ENCODE results near the gene IGSF8. TPM values are rescaled to one million over a fixed set of nuclear protein-coding genes. Genes with fewer than 3 reads are reported as not detected.

IGSF8 gene
- 10 to 100 TPM; 35.9 to 89.0 (median 49.5) TPM for total RNA-seq

GRCh38 chr1:160097911-160098851 lies at the start of gene IGSF8:
Gene IGSF8 (minus strand): TSS chr1:160098619. CDS start chr1:160098472, 147 bp downstream.
- Histone ChIP-seq H3K4me1 (peaks cover 38 to 71% (median 52%) of the 10 kb centered on the region in 4 donors), H3K36me3 (no peaks in the 10 kb centered on the region), H3K9me3 (no peaks in the 10 kb centered on the region), H3K4me3 (peak within 1 kb of the TSS; percentile 54 to 93 (median 76)), H3K27ac (peak within 1 kb of the TSS; percentile 90 to 97 (median 95)), H3K27me3 (no peaks in the 10 kb centered on the region)
- in situ Hi-C loops (cut with MboI; ENCODE audit: low pct_ligation_motif_present in 1 of 4, low pct_unique_long_range_greater_than_20kb in 1 of 4, low sequenced_read_pairs in 3 of 4) (no loop called here), intact Hi-C loops (cut with DNase I; ENCODE audit: low total_unique reads) (no loop called here)
- DNase-seq = peak; percentile 95
- WGBS, 2 donors (ENCODE audit: low coverage in 1 of 2) = 3% methylated on average over 16 of the region's 64 CpGs; no CpG with 5 or more reads in 1 of the 2 donors
- no peak for TF ChIP-seq CTCF (IDR thresholded peaks at IDR 0.05)
- no peak for TF ChIP-seq EP300 (IDR thresholded peaks at IDR 0.05; ENCODE audit: low read depth)
- peak; percentile 73 for TF ChIP-seq POLR2A (IDR thresholded peaks at IDR 0.05)
- TF ChIP-seq POLR2AphosphoS5 (IDR thresholded peaks at IDR 0.05) = peak; percentile 86 to 89 (median 88)

- Histone ChIP-seq H3K27me3 (no peaks in the 10 kb centered on the region), H3K4me3 (no peak overlapping the region), H3K9me3 (no peaks in the 10 kb centered on the region), H3K27ac (no peak overlapping the region), H3K4me1 (peaks cover 0 to 4% (median 0%) of the 10 kb centered on the region in 4 donors), H3K36me3 (no peaks in the 10 kb centered on the region)
- intact Hi-C loops (cut with DNase I; ENCODE audit: low total_unique reads) (no loop called here), in situ Hi-C loops (cut with MboI; ENCODE audit: low pct_ligation_motif_present in 1 of 4, low pct_unique_long_range_greater_than_20kb in 1 of 4, low sequenced_read_pairs in 3 of 4) (no loop called here)
- 88 to 100% methylated on average over 1 to 3 of the region's 3 CpGs for WGBS, 2 donors (ENCODE audit: low coverage in 1 of 2)
- no peak for TF ChIP-seq EP300 (IDR thresholded peaks at IDR 0.05; ENCODE audit: low read depth)
- TF ChIP-seq CTCF (IDR thresholded peaks at IDR 0.05) = no peak
- no peak for TF ChIP-seq POLR2A (IDR thresholded peaks at IDR 0.05)
- no peak for TF ChIP-seq POLR2AphosphoS5 (IDR thresholded peaks at IDR 0.05)
- DNase-seq = no peak
Measured at GRCh38 chr1:160148121-160148520, 49.7 kb upstream of the IGSF8 start.

GRCh38 chr1:160146107-160146506 lies 47.7 kb upstream of the IGSF8 start:
- Histone ChIP-seq H3K36me3 (no peaks in the 10 kb centered on the region), H3K27ac (no peak overlapping the region), H3K4me1 (peaks cover 0 to 4% (median 0%) of the 10 kb centered on the region in 4 donors), H3K27me3 (no peaks in the 10 kb centered on the region), H3K4me3 (no peak overlapping the region), H3K9me3 (no peaks in the 10 kb centered on the region)
- no peak for TF ChIP-seq POLR2AphosphoS5 (IDR thresholded peaks at IDR 0.05)
- TF ChIP-seq EP300 (IDR thresholded peaks at IDR 0.05; ENCODE audit: low read depth) = no peak
- TF ChIP-seq POLR2A (IDR thresholded peaks at IDR 0.05) = no peak
- TF ChIP-seq CTCF (IDR thresholded peaks at IDR 0.05) = no peak
- WGBS, 2 donors (ENCODE audit: low coverage in 1 of 2) = 89% methylated on average over 14 of the region's 14 CpGs; no CpG with 5 or more reads in 1 of the 2 donors
- in situ Hi-C loops (cut with MboI; ENCODE audit: low pct_ligation_motif_present in 1 of 4, low pct_unique_long_range_greater_than_20kb in 1 of 4, low sequenced_read_pairs in 3 of 4) (no loop called here), intact Hi-C loops (cut with DNase I; ENCODE audit: low total_unique reads) (no loop called here)
- no peak for DNase-seq

GRCh38 chr1:160144921-160145320 lies 46.5 kb upstream of the IGSF8 start:
- Histone ChIP-seq H3K36me3 (no peaks in the 10 kb centered on the region), H3K4me1 (peaks cover 0 to 4% (median 0%) of the 10 kb centered on the region in 4 donors), H3K9me3 (no peaks in the 10 kb centered on the region), H3K27me3 (no peaks in the 10 kb centered on the region), H3K4me3 (no peak overlapping the region), H3K27ac (no peak overlapping the region)
- in situ Hi-C loops (cut with MboI; ENCODE audit: low pct_ligation_motif_present in 1 of 4, low pct_unique_long_range_greater_than_20kb in 1 of 4, low sequenced_read_pairs in 3 of 4) (no loop called here), intact Hi-C loops (cut with DNase I; ENCODE audit: low total_unique reads) (no loop called here)
- 64 to 86% methylated on average over 3 to 4 of the region's 4 CpGs for WGBS, 2 donors (ENCODE audit: low coverage in 1 of 2)
- DNase-seq = no peak
- TF ChIP-seq POLR2AphosphoS5 (IDR thresholded peaks at IDR 0.05) (no peak), CTCF (IDR thresholded peaks at IDR 0.05) (no peak), EP300 (IDR thresholded peaks at IDR 0.05; ENCODE audit: low read depth) (no peak), POLR2A (IDR thresholded peaks at IDR 0.05) (no peak)

All from transverse colon (tissue), 4 donors.